ENCODE results near the gene SRP9. TPM values are rescaled to one million over a fixed set of nuclear protein-coding genes. Genes with fewer than 3 reads are reported as not detected.
"Not testable (repeated sequence)": the region's sequence is repeated elsewhere in the genome, so short reads cannot be mapped to it uniquely, and the experiment has no call there.

SRP9 gene
- total RNA-seq, 1 donor from 2014 or later, result 160 TPM

GRCh38 chr1:225772848-225773247, 4.8 kb upstream of the SRP9 start:
- DNase-seq (ENCODE audit: extremely low read depth, low read depth, low spot score), result no peak

GRCh38 chr1:225774281-225775147, 3.1 kb upstream of the SRP9 start:
- DNase-seq (ENCODE audit: extremely low read depth, low read depth, low spot score), result no peak

DNA sequence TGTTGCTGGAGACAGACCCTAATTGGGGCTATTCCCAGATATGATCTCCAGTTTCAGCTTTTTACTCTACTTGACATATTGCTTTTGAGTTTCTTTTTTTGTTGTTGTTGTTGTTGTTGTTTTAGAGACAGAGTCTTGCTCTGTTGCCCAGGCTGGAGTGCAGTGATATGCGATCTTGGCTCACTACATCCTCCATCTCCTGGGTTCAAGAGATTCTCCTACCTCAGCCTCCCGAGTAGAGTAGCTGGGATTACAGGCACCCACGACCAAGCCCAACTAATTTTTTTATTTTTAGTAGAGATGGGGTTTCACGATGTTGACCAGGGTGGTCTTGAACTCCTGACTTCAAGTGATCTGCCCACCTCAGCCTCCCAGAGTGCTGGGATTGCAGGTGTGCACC, 1.3 kb upstream of the SRP9 start:
- no peak for DNase-seq (ENCODE audit: extremely low read depth, low read depth, low spot score)

GRCh38 chr1:225777058-225777582, 506 bp upstream of the SRP9 start:
- DNase-seq (ENCODE audit: extremely low read depth, low read depth, low spot score), result no peak

DNA sequence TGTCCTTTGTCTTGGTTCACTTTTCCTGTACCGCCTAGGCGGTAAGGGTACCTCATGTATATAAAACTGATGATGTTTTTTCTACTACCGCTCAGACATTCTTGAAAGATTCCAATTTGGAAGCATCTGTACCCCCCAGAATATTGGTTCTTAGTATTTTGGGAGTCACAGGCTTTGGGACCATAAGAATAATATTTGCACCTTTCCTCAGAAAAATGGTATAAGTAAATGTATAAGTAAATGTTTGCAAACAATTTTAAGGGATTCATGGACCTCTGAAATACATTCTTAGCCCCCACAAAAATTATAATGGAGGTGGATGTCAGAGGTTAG, 677 bp downstream of the SRP9 start:
- DNase-seq (ENCODE audit: extremely low read depth, low read depth, low spot score), result no peak

GRCh38 chr1:225779165-225779564, 1.5 kb downstream of the SRP9 start:
- not testable (repeated sequence) for DNase-seq (ENCODE audit: extremely low read depth, low read depth, low spot score)

- DNase-seq (ENCODE audit: extremely low read depth, low read depth, low spot score), result no peak
These were observed 2.5 kb downstream of the SRP9 start for GRCh38 chr1:225780134-225780533.

DNA sequence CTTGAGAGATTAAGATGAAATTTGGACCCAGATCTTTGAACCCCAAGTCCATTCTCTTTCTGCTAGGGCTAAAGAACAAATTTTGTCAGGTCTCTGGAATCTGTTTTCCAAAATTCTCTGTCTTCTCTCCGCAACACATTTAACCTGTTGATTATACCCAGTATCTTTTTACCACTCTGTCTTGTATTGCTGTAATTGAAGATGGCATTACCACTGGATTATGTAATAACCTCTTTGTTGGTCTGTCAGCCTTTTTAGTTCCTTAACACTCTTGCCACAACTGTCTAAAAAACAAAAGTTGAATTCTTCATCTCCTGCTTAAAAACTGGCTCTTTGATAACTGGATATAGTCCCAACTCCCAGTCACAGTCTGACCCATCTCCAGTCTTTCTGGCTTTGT, 3.0 kb downstream of the SRP9 start:
- DNase-seq (ENCODE audit: extremely low read depth, low read depth, low spot score), result no peak

DNA sequence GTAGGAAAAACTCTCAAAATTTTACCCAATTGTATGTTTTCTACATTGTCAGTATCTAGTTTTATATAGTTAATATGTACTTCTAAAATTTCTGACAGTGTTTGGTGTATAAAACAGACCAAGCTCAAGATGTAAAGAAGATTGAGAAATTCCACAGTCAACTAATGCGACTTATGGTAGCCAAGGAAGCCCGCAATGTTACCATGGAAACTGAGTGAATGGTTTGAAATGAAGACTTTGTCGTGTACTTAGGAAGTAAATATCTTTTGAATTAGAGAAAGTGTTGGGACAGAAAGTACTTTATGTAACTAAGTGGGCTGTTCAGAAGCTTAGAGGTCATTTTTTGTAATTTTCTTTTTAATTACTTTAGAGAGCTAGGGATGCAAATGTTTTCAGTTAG, 11.5 kb downstream of the SRP9 start:
- DNase-seq (ENCODE audit: extremely low read depth, low read depth, low spot score), result not testable (repeated sequence)

GRCh38 chr1:225794954-225795353, 17.3 kb downstream of the SRP9 start:
- no peak for DNase-seq (ENCODE audit: extremely low read depth, low read depth, low spot score)

GRCh38 chr1:225796097-225796496, 18.5 kb downstream of the SRP9 start:
- DNase-seq (ENCODE audit: extremely low read depth, low read depth, low spot score), result not testable (repeated sequence)

- not testable (repeated sequence) for DNase-seq (ENCODE audit: extremely low read depth, low read depth, low spot score)
These were observed 23.5 kb downstream of the SRP9 start for GRCh38 chr1:225801146-225801545.

DNA sequence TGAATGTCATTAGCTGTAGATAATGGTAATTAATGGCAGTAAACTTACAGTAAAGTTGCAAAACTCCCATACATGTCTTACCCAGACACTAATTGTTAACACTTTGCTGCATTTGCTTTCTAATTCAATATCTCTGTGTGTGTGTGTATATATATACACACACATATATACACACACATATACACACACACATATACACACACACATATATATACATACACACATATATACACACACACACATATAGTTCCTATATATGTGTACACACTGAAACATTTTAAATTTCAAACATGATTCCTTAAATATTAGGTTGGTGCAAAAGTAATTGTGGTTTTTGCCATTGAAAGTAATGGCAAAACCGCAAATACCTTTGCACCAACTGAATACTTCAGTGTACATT, 28.6 kb downstream of the SRP9 start:
- DNase-seq (ENCODE audit: extremely low read depth, low read depth, low spot score), result no peak

DNA sequence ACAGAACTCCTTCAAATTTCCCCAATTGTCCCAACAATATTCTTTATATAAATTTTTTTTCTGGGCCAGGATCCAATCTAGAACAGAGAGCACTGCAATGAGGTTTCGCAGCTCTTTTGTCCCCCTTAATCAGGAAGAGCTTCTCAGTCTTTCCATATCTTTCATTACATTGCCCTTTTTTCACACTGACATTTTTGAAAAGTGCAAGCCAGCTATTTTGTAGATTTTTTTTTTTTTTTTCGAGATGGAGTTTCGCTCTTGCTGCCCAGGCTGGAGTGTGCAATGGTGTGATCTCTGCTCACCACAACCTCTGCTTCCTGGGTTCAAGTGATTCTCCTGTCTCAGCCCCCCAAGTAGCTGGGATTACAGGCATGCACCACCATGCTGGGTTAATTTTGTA, 29.1 kb downstream of the SRP9 start:
- DNase-seq (ENCODE audit: extremely low read depth, low read depth, low spot score), result not testable (repeated sequence)

DNA sequence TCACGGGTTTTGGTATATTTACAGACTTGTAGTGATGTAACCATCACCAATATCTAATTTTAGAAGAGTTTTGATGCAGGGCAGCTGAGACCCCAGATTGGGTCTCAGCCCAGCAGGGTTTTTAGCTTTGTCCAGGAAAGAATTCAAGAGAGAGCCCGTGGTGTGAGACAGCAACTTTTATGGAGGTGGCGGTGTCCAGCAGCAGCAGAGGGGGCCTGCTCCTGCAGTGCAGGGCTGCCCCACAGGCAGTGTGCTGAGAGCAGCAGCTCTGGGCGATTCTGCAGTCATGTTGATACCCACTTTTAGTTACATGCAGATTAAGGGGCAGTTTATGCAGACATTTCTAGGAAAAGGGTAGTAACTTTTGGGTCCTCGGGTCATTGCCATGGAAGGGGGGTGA, 30.5 kb downstream of the SRP9 start:
- no peak for DNase-seq (ENCODE audit: extremely low read depth, low read depth, low spot score)

DNA sequence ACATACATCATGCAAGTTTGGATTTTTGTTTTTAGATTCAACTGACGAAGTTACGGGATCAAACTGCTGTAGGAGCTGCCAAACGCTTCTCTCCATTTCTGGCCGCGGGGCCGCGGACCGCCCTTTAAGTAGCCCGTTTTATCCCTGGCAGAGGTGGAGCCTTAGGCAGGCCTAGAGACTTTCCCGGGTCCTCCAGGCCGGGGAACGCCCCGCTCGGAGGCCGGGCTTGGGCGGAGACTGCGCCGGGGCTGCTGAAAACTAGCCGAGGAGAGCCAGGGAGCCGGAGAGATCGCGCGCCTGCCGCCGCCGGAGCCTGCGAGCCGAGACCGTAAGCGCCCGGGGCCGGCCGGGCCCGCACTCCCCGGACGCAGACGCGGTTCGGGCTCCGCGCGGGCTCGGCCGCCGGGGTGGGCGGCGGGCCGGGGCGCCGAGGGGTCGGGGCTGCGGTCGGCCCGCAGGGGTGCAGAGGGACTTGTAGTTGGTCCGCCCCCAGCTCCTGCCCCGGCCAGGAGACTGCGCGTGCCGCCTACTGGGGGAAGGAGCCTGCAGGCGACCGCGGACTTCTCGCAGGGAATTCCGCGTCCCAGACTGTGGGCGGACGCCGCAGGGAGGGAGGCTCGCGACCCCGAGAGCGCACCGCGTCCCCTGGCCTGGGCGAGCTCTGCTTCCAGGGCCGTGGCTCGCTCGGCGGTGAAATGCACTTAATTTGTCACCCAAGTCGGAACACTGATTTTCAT, 32.4 kb downstream of the SRP9 start, which contains the start of gene EPHX1:
EPHX1 (plus strand) TSS at position 283 of the 737 bp plus-strand sequence. CDS start 18,606 bp downstream, outside the sequence.
- DNase-seq (ENCODE audit: extremely low read depth, low read depth, low spot score), result no peak

- DNase-seq (ENCODE audit: extremely low read depth, low read depth, low spot score), result not testable (repeated sequence)
These were observed 33.2 kb downstream of the SRP9 start for GRCh38 chr1:225810579-225811538.

DNA sequence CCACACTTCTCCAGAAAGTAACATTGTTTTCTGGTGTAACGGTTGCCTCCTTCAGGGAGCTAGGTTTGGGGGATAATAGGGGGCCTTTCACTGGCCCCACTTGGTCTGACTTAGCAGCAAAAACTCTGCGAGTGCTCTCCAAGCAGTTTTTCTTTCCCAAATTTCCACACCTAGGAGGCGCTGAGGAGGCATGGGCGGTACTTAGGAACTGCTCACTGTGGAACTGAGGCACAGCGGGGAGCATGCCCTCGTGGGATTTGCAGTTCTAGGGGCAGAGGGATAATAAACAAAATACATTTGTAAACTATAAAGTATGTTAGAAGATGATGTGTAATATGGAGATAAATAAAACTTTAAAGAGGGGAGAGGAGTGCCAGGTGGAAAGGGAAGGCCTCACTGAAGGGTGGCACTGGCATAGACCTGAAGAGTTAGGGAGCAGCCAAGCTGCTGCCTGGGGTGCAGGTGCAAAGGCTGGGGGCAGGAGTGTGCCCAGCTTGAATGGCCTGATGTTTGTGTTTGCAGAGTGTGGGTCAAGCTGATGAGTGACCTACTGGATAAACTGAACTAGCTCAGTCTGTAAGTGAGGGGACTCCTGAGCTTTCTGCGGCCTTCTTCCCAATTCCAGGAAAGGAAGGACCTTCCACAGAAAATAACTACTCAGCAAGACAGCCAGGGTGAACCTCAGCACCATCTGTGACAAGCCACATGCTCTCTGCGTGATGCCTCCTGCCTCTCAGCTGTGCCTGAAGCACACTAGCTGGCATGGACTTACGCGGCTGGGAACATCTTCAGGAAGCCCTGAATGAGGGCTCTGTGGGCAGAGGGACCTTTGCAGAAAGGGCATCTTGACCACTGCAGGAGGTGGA, 34.2 kb downstream of the SRP9 start:
- DNase-seq (ENCODE audit: extremely low read depth, low read depth, low spot score), result no peak

DNA sequence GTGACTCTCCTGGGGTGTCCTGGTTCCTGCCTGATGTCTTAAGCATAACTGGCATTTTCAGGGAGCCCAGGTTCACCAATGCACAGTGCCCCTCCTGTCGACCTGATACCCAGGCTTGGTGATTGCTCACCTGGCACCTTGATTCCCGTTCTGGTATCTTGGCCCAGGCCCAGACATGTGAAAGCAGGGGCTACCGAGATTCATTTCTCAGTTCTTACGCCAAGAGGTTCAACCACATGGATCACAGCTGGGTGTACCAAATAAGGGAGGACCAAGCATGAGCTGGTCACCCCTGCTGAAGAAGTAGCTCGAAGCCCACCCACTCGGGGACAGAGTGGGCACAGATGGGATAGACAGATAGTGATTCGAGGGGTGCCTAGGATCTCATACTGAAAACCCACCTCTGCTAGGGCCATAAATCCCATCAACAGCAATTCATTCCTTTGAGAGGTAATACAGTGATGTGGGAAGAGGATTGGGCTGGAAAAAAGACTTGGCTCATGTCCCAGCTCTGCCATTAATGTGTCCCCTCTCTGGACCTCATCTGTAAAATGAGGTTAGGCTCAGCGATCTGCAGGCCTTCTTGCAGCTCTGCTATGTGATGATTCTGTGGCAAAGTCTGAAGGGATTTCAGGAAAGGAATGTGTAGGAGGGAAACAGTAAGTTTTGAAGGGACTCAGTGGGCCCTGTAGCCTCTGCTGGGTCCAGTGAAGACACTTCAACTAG, 35.0 kb downstream of the SRP9 start:
- DNase-seq (ENCODE audit: extremely low read depth, low read depth, low spot score), result no peak

All from glomerular endothelial cell (primary cell).